Astrocyte (in vitro differentiated cells and primary cell): Measurements from ENCODE around the gene ITIH2. TPM values are rescaled to one million over a fixed set of nuclear protein-coding genes. Genes with fewer than 3 reads are reported as not detected.
A peak's percentile ranks its signal among the peaks of the same experiment; 100 is the strongest.

ENCODE experiments used
- DNase-seq: peaks from one replicate; pipeline ENCODE4 v3.0.0-alpha.2; 2010; ENCODE audit warnings: low read depth
- FAIRE-seq: peaks from 2 replicates; lab custom pipeline; 2011; peaks lifted over from hg19 to GRCh38; lab: Jason Lieb, UNC
- H2AFZ ChIP-seq: 2 replicates; pipeline ENCODE4 v1.6.0; 2012; ENCODE audit warnings: low read depth, low read length, inconsistent platforms
- H3K27ac ChIP-seq: 2 replicates; pipeline ENCODE4 v1.5.1; 2011; ENCODE audit warnings: low read depth, low read length, inconsistent platforms
- H3K27me3 ChIP-seq: 2 replicates; pipeline ENCODE4 v1.6.0; 2011; ENCODE audit warnings: low read length, inconsistent platforms; ENCODE audit not compliant: insufficient read depth
- H3K36me3 ChIP-seq: 2 replicates; pipeline ENCODE4 v1.5.1; 2011; ENCODE audit warnings: low read length, inconsistent platforms; ENCODE audit not compliant: insufficient read depth
- H3K4me1 ChIP-seq: 2 replicates; pipeline ENCODE4 v1.5.1; 2011; ENCODE audit warnings: low read length, inconsistent platforms; ENCODE audit not compliant: insufficient read depth
- H3K4me2 ChIP-seq: 2 replicates; pipeline ENCODE4 v1.6.0; 2012; ENCODE audit warnings: low read length, inconsistent platforms
- H3K4me3 ChIP-seq: 2 replicates; pipeline ENCODE4 v1.5.1; 2011; ENCODE audit warnings: low read depth, mild to moderate bottlenecking, low read length, inconsistent platforms; ENCODE audit not compliant: insufficient read depth
- H3K79me2 ChIP-seq: 2 replicates; pipeline ENCODE4 v1.6.0; 2012; ENCODE audit warnings: mild to moderate bottlenecking, low read length, inconsistent platforms; ENCODE audit not compliant: insufficient read depth
- H3K9ac ChIP-seq: 2 replicates; pipeline ENCODE4 v1.6.0; 2012; ENCODE audit warnings: mild to moderate bottlenecking, low read length, inconsistent platforms
- H3K9me3 ChIP-seq: 2 replicates; pipeline ENCODE4 v1.5.1; 2012; ENCODE audit warnings: low read depth, mild to moderate bottlenecking, low read length, inconsistent platforms; ENCODE audit not compliant: insufficient read depth
- H4K20me1 ChIP-seq: 2 replicates; pipeline ENCODE4 v1.6.0; 2012; ENCODE audit warnings: low read length, inconsistent platforms; ENCODE audit not compliant: insufficient read depth
- H3K27ac Mint-ChIP-seq: one replicate; pipeline ENCODE4 v1.8.0; 2021; ENCODE audit warnings: mild to moderate bottlenecking, mixed read lengths; ENCODE audit not compliant: unreplicated experiment
- H3K27me3 Mint-ChIP-seq: one replicate; pipeline ENCODE4 v1.8.0; 2021; ENCODE audit warnings: low read depth, mixed read lengths; ENCODE audit not compliant: unreplicated experiment
- H3K36me3 Mint-ChIP-seq: one replicate; pipeline ENCODE4 v1.8.0; 2021; ENCODE audit warnings: low read depth, mixed read lengths; ENCODE audit not compliant: unreplicated experiment
- H3K4me1 Mint-ChIP-seq: one replicate; pipeline ENCODE4 v1.8.0; 2021; ENCODE audit warnings: low read depth, mixed read lengths; ENCODE audit not compliant: unreplicated experiment
- H3K4me3 Mint-ChIP-seq: one replicate; pipeline ENCODE4 v1.8.0; 2021; ENCODE audit warnings: mild to moderate bottlenecking, moderate library complexity, mixed read lengths; ENCODE audit not compliant: unreplicated experiment
- H3K9me3 Mint-ChIP-seq: one replicate; pipeline ENCODE4 v1.8.0; 2021; ENCODE audit warnings: mild to moderate bottlenecking, mixed read lengths; ENCODE audit not compliant: unreplicated experiment
- EZH2 ChIP-seq: IDR thresholded peaks from 2 replicates; pipeline ENCODE4 v1.6.1; 2012; ENCODE audit warnings: mild to moderate bottlenecking, low read length, inconsistent platforms; ENCODE audit not compliant: insufficient read depth
- total RNA-seq: library from RNA; stranded (reverse); gene quantifications from 2 replicates; pipeline ENCODE4 v1.2.1, GENCODE V29; 2021
- TF ChIP-seq, protein P1 (sequence below): IDR thresholded peaks from 2 replicates; pipeline ENCODE4 v1.5.1; 2011; ENCODE audit warnings: low read depth, mild to moderate bottlenecking, inconsistent platforms, low read length, moderate library complexity; ENCODE audit not compliant: insufficient read depth

Gene ITIH2
- total RNA-seq, 1 donor from 2014 or later = not detected

DNA sequence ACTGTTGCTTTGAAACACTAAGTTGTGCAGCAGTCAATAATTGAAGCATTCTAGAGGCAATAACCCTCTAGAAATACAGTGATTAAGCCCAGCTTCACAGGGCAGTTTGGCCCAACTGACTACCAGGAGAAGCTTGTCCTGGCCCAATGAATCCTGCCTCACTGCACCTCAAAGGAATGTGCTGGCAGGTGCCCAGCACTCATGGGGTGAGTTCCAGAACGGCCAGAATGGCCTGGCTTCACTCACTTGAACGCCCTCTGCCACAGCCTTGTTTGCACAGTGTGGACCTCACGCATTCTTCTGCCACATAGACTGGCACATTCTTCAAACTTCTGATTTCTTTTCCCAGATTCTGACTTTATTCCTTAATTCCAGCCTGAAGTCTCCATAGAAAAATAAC is 6.6 kb upstream of the ITIH2 start:
- Histone ChIP-seq H3K27ac (no peak overlapping the region), H3K4me2 (no peak overlapping the region), H4K20me1 (no peaks in the 10 kb centered on the region), H2AFZ (no peak overlapping the region), H3K79me2 (no peaks in the 10 kb centered on the region), H3K9ac (no peak overlapping the region), H3K27me3 (no peaks in the 10 kb centered on the region), H3K9me3 (no peaks in the 10 kb centered on the region), H3K4me1 (no peaks in the 10 kb centered on the region), H3K4me3 (no peak overlapping the region), H3K36me3 (no peaks in the 10 kb centered on the region)
- H3K9me3 Mint-ChIP-seq = peaks cover 11% of the 10 kb centered on the region
- H3K4me3 Mint-ChIP-seq = no peak overlapping the region
- H3K27ac Mint-ChIP-seq = no peak overlapping the region
- peaks cover under 1% of the 10 kb centered on the region for H3K36me3 Mint-ChIP-seq
- peak; percentile 17 for DNase-seq
- peaks cover 7% of the 10 kb centered on the region for H3K27me3 Mint-ChIP-seq
- TF ChIP-seq EZH2 = no peak
- no peaks in the 10 kb centered on the region for H3K4me1 Mint-ChIP-seq
- no peak for FAIRE-seq

DNA sequence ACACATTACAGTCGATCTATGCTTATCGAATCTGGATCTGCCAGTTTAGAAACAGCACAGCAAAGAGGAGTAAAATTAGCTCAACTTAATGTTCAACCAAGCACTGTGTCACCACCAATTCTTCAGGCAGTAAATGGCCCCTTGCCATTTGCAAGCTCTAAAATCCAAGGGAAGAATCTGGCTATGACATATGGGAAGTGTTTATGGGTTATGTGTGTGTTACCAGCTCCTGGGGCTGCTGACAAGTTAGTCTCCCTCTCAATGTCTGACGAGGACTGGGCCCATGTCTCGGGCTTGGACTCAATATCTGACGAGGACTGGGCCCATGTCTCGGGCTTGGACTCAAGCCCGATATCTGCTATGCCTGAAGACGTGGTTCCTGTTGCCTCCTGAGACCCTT is 5.7 kb upstream of the ITIH2 start:
- TF ChIP-seq, protein P1, sequence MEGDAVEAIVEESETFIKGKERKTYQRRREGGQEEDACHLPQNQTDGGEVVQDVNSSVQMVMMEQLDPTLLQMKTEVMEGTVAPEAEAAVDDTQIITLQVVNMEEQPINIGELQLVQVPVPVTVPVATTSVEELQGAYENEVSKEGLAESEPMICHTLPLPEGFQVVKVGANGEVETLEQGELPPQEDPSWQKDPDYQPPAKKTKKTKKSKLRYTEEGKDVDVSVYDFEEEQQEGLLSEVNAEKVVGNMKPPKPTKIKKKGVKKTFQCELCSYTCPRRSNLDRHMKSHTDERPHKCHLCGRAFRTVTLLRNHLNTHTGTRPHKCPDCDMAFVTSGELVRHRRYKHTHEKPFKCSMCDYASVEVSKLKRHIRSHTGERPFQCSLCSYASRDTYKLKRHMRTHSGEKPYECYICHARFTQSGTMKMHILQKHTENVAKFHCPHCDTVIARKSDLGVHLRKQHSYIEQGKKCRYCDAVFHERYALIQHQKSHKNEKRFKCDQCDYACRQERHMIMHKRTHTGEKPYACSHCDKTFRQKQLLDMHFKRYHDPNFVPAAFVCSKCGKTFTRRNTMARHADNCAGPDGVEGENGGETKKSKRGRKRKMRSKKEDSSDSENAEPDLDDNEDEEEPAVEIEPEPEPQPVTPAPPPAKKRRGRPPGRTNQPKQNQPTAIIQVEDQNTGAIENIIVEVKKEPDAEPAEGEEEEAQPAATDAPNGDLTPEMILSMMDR = no peak
- no peak for TF ChIP-seq EZH2
- DNase-seq (no peak), FAIRE-seq (no peak)
- no peak overlapping the region for H3K4me2 ChIP-seq
- no peak overlapping the region for H2AFZ ChIP-seq
- Mint-ChIP-seq H3K4me1 (no peaks in the 10 kb centered on the region), H3K4me3 (no peak overlapping the region), H3K27me3 (peaks cover 9% of the 10 kb centered on the region), H3K27ac (no peak overlapping the region), H3K9me3 (peaks cover 6% of the 10 kb centered on the region), H3K36me3 (no peaks in the 10 kb centered on the region)
- no peaks in the 10 kb centered on the region for H3K36me3 ChIP-seq
- no peak overlapping the region for H3K4me3 ChIP-seq
- no peaks in the 10 kb centered on the region for H3K9me3 ChIP-seq
- no peaks in the 10 kb centered on the region for H3K27me3 ChIP-seq
- H4K20me1 ChIP-seq = no peaks in the 10 kb centered on the region
- H3K9ac ChIP-seq = no peak overlapping the region
- H3K79me2 ChIP-seq = no peaks in the 10 kb centered on the region
- no peak overlapping the region for H3K27ac ChIP-seq
- H3K4me1 ChIP-seq = no peaks in the 10 kb centered on the region

DNA sequence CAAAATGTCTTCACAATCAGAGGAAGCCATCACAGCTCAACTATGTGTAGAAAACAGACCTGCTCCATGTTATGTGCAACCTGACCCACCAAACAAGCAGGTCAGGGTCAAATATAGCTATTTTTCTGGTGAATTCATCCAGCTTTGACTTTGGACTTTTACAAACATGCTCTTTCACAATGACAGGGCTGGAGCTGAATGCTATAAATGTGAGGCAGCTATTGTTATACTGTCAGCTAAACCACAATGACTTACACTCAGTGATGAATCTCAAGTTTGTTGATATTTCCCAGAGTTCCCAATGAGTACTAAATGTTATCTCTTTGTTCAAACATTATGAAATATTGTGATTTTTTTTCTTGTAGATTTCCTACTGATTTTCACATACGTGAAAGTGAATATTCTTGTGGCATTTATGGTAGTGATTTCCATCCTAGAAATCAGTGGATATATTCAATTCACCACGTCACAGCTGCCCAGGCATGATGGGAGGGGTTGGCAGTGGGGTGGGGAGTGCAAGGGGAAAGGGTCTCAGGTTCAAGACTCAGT is 2.5 kb upstream of the ITIH2 start:
- no peak overlapping the region for H2AFZ ChIP-seq
- FAIRE-seq = no peak

More for the DNA sequence above, 2.5 kb upstream of the ITIH2 start:
- no peaks in the 10 kb centered on the region for H3K36me3 Mint-ChIP-seq
- Histone ChIP-seq H3K36me3 (no peaks in the 10 kb centered on the region), H3K4me2 (no peak overlapping the region), H3K9me3 (no peaks in the 10 kb centered on the region), H4K20me1 (no peaks in the 10 kb centered on the region), H3K9ac (no peak overlapping the region), H3K79me2 (no peaks in the 10 kb centered on the region), H3K4me1 (no peaks in the 10 kb centered on the region), H3K4me3 (no peak overlapping the region), H3K27me3 (peaks cover 5% of the 10 kb centered on the region), H3K27ac (no peak overlapping the region)
- H3K4me3 Mint-ChIP-seq = no peak overlapping the region
- H3K27me3 Mint-ChIP-seq = peaks cover 17% of the 10 kb centered on the region
- no peak overlapping the region for H3K27ac Mint-ChIP-seq
- DNase-seq = peak; percentile 31
- peaks cover 2% of the 10 kb centered on the region for H3K9me3 Mint-ChIP-seq
- no peak for TF ChIP-seq EZH2
- TF ChIP-seq, protein P1 = no peak
- no peaks in the 10 kb centered on the region for H3K4me1 Mint-ChIP-seq
